ENCODE data around the gene DLEC1. TPM values are rescaled to one million over a fixed set of nuclear protein-coding genes. Genes with fewer than 3 reads are reported as not detected.
"Not testable (repeated sequence)": the region's sequence is repeated elsewhere in the genome, so short reads cannot be mapped to it uniquely, and the experiment has no call there.

DLEC1 gene
- polyA plus RNA-seq, 2 of the 4 experiments (the other 2 are of a cell fraction), result 0.10 TPM; not detected in 1

- peak; percentile 4 for TF ChIP-seq MAFK (IDR thresholded peaks at IDR 0.05; ENCODE audit: partially characterized antibody)
- WGBS (ENCODE audit: missing lambda C conversion rate), result 33% methylated on average over 3 of the region's 3 CpGs
- H3K27ac ChIP-seq; H3K4me2 ChIP-seq; H3K4me3 ChIP-seq; FAIRE-seq; H3K9me3 ChIP-seq; POLR2A ChIA-PET; H3K4me1 ChIP-seq; DNase-seq (ENCODE audit: low read depth in 1 of 2, low spot score in 1 of 2); ATAC-seq: not testable (repeated sequence)
- CTCF ChIA-PET, result interaction anchor here (0.6 kb wide), 1 partner anchor 171 kb away, joined by 4 read pairs; no protein-coding TSS in a partner anchor
Measured at GRCh38 chr3:38077073-38077472, 38.1 kb downstream of the DLEC1 start.

GRCh38 chr3:38082296-38082695, 43.3 kb downstream of the DLEC1 start:
- H3K9me3 ChIP-seq; H3K4me1 ChIP-seq; H3K4me3 ChIP-seq; FAIRE-seq; DNase-seq (ENCODE audit: low read depth in 1 of 2, low spot score in 1 of 2); H3K27ac ChIP-seq; ATAC-seq; H3K4me2 ChIP-seq; POLR2A ChIA-PET; CTCF ChIA-PET: not testable (repeated sequence)
- WGBS (ENCODE audit: missing lambda C conversion rate), result 72% methylated on average over 9 of the region's 16 CpGs

GRCh38 chr3:38083254-38083653, 44.2 kb downstream of the DLEC1 start:
- ATAC-seq; H3K4me1 ChIP-seq; DNase-seq (ENCODE audit: low read depth in 1 of 2, low spot score in 1 of 2); CTCF ChIA-PET; H3K4me3 ChIP-seq; H3K9me3 ChIP-seq; H3K4me2 ChIP-seq; POLR2A ChIA-PET; FAIRE-seq; H3K27ac ChIP-seq: not testable (repeated sequence)
- WGBS (ENCODE audit: missing lambda C conversion rate), result no CpG with 5 or more reads among the region's 1 CpG

GRCh38 chr3:38083871-38084333, 44.9 kb downstream of the DLEC1 start:
- TF ChIP-seq HOXA7 (CRISPR knock-in tag; IDR thresholded peaks at IDR 0.05) (no peak), CHD4 (IDR thresholded peaks at IDR 0.05; ENCODE audit: borderline replicate concordance) (peak; percentile 26; the same call in 1 of the 2 replicates), CBX2 (IDR thresholded peaks at IDR 0.05; ENCODE audit: borderline replicate concordance, low read depth) (no peak)
- no peak overlapping the region for H3K4me2 ChIP-seq
- POLR2A ChIA-PET, result no interaction called here
- WGBS (ENCODE audit: missing lambda C conversion rate), result 80% methylated on average over 13 of the region's 13 CpGs
- DNase-seq (ENCODE audit: low read depth in 1 of 2, low spot score in 1 of 2) (no peak), ATAC-seq (no peak), FAIRE-seq (no peak)
- H3K4me1 ChIP-seq, result no peaks in the 10 kb centered on the region
- no peaks in the 10 kb centered on the region for H3K9me3 ChIP-seq
- no peak overlapping the region for H3K4me3 ChIP-seq
- CTCF ChIA-PET, result interaction anchor here (1.2 kb wide), 1 partner anchor 86 kb away, joined by 3 read pairs; no protein-coding TSS in a partner anchor
- H3K27ac ChIP-seq, result no peak overlapping the region

GRCh38 chr3:38084334-38085310, 45.6 kb downstream of the DLEC1 start:
- Histone ChIP-seq H3K4me3 (no peak overlapping the region), H3K4me2 (no peak overlapping the region), H3K4me1 (no peaks in the 10 kb centered on the region), H3K27ac (no peak overlapping the region), H3K9me3 (no peaks in the 10 kb centered on the region)
- peak; percentile 48 to 77 for ATAC-seq
- WGBS (ENCODE audit: missing lambda C conversion rate), result 57% methylated on average over 7 of the region's 7 CpGs
- no peak for FAIRE-seq
- ChIA-PET POLR2A (no interaction called here), CTCF (interaction anchor here (1.2 kb wide), 1 partner anchor 87 kb away, joined by 3 read pairs; no protein-coding TSS in a partner anchor)
- peak; percentile 22 to 55 for DNase-seq (ENCODE audit: low read depth in 1 of 2, low spot score in 1 of 2)
- TF ChIP-seq RCOR1 (IDR thresholded peaks at IDR 0.05; ENCODE audit: low read depth, low read length) (no peak), TP53 (CRISPR knock-in tag; IDR thresholded peaks at IDR 0.05) (no peak), FOSL2 (IDR thresholded peaks at IDR 0.05) (no peak), FOSL2 (CRISPR knock-in tag; IDR thresholded peaks at IDR 0.05) (no peak), EHF (CRISPR knock-in tag; IDR thresholded peaks at IDR 0.05) (no peak), CEBPB (IDR thresholded peaks at IDR 0.05) (no peak), CHD4 (IDR thresholded peaks at IDR 0.05; ENCODE audit: borderline replicate concordance) (no peak), ELK1 (IDR thresholded peaks at IDR 0.05; ENCODE audit: low read depth, low read length) (no peak), EHMT2 (IDR thresholded peaks at IDR 0.05; ENCODE audit: low read depth) (no peak), BCL3 (IDR thresholded peaks at IDR 0.05) (no peak), EP300 (IDR thresholded peaks at IDR 0.05) (no peak), NFE2L2 (conservative IDR thresholded peaks at IDR 0.05; ENCODE audit: low read length) (no peak)

Measured in A549 (cell line).